OCI-LY1 (cell line): ENCODE results near the gene TXNRD2.

Experiments used
- CTCF ChIP-seq: fragments of 200-600 bp; sonication (generic), shearing (Covaris generic); IDR thresholded peaks from 2 replicates; pipeline ENCODE4 v1.5.1; 2017; ENCODE audit warnings: mild to moderate bottlenecking, antibody characterized with exemption, low read length, moderate library complexity, mixed read lengths
- EZH2 ChIP-seq: fragments of 200-600 bp; sonication (generic), shearing (Covaris generic); IDR thresholded peaks from 2 replicates; pipeline ENCODE4 v1.8.0; 2017; ENCODE audit warnings: borderline replicate concordance, mixed run types, mild to moderate bottlenecking, antibody characterized with exemption, low read length, moderate library complexity, mixed read lengths

DNA sequence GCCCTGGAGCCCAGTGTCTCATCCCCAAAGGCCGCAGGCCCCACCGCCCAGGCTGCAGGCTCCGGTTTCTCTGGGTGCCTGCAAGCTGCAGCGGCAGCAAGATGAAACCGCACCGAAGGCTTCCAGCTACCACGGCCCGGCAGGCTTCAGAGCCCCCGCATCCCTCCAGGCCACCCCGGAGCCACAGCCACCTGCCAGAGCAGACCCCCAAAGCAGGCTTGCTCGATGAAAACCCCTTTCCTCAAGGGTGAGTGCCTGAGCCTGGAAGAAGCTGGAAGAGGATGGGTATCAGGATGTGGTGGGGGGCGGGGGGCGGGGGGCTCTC lies 62.4 kb downstream of the TXNRD2 start:
- TF ChIP-seq CTCF (no peak), EZH2 (no peak)
